HG02623 (cell line): ENCODE data around the gene DCP1A.
"Not testable (repeated sequence)": the region's sequence is repeated elsewhere in the genome, so short reads cannot be mapped to it uniquely, and the experiment has no call there.

Experiments
- ATAC-seq: cut with Tn5 transposase; IDR thresholded peaks from one replicate; pipeline ENCODE4 v1.9.1; 2021; ENCODE audit warnings: moderate library complexity; ENCODE audit not compliant: unreplicated experiment

Gene DCP1A

DNA sequence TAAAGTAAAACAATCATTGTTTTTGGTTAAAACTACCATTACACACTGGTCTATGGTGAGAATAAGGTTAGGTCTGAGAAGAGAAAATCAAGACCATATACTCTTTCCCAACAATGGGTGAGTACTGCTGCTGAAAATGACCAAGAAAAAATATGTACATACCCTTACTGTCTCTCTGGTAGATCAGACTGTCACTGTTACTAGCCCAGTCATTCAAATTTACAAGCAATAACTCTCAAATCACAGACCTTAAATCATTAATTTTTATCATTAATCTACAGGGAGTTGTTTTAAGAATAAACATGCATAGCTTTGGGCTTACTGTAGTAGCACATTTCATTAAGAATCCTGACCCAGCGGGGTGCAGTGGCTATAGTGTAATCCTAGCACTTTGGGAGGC, 17.4 kb downstream of the DCP1A start:
- no peak for ATAC-seq

DNA sequence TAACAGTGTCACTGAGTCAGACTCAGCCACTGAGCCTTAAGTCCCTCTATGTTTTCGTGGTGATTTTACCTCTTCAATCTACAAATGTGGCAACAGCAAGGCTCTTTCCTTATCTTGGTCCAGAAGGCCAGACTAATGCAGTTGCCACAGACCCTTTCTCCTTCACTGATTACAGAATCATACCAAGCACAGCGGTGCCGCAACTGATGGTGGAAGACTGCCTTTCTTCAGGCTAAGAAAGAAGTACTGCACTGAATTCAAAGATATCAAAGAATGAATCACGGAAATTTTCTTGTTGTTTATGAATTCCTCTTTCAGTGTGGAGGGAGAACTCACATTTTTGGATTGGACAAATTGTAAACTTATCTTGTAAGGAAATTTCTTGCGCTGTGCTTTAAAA, 18.6 kb downstream of the DCP1A start:
- ATAC-seq, result no peak

DNA sequence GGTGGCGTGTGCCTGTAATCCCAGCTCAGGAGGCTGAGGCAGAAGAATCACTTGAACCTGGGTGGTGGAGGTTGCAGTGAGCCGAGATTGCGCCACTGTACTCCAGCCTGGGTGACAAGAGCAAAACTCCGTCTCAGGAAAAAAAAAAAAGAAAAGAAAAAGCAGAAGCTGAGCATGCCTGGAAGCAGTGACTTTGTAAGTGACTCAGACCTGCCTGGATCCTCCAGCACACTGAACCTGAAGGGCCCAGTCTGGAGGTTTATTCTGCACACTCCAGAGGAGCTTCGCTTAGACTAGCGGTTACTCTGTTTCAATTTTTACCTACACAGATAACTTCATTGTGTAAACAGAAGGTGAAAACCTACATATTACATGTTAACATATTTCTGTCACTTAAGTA, 19.4 kb downstream of the DCP1A start:
- ATAC-seq, result not testable (repeated sequence)

DNA sequence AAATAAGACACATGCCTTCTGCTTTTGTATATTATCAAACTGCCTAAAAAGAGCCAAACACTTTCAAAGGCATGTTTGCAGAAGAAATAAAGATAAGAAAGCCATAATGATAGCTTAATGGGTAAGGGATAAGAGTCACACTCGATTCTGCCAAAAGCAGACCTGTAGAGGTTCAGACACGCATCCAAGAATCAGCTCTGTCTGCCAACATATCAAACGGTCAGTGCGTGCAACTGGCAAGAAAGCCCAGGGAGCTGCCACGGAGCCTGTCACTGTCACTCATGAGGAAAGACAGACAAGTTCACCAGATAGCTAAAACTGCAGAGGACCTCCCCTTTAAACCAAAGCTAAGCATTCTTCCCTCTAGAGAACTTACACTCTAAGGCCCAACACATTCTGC, 23.2 kb downstream of the DCP1A start:
- no peak for ATAC-seq

DNA sequence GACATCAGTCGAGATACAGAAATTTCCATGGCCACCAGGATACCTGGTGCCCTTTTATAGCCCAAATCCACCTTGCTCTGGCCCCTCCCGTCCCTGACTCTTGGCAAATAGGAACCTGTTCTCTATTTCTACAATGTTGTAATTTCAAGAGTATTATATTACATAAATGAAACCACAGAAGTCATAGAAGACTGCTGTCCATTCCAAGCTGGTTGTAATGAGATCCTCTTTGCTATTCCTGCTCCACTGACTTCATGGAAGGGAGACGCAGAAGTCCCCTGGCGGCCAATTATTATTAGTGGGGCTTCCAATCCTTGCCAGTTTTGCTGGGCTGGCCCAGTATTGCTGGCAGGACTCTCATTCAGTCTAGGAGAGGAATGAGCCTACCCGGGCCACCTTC, 26.6 kb downstream of the DCP1A start:
- no peak for ATAC-seq

DNA sequence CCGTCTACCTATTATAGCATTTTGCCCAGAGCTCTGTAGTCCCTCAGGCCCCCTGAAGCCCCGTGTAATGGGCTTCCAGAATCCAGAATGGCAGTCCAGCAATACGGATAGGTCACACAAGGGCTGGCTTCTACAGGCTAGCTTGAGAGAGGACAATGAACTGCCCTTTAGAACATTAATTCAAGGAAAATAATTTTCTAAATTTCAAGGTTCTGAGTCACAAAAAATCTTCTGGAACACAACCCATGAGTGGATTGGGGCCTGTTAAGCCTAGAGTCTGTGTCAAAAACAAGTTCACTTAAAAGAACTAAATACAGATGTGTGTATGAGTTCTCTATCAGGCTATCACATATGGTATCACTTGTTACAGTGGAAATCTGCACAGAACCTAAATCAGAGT, 28.8 kb downstream of the DCP1A start:
- no peak for ATAC-seq

DNA sequence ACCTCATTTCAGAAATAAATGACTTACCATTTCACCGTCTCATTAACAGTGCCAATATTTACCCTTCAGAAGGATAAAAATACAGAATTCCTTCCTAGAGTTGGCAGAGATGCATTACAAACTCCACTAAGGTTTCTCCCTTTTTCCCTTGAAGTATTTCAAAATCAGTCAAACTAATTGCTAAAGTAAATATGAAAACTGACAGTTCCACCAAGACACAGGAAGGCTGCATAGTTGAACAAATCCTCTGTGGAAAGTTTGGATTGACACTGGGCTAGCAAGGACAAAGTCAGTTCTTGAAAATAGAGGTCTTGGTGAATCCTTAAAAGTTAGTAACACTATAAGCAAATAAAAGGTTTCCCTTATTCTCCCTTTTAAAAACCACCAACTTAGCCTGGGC, 34.5 kb downstream of the DCP1A start:
- no peak for ATAC-seq

DNA sequence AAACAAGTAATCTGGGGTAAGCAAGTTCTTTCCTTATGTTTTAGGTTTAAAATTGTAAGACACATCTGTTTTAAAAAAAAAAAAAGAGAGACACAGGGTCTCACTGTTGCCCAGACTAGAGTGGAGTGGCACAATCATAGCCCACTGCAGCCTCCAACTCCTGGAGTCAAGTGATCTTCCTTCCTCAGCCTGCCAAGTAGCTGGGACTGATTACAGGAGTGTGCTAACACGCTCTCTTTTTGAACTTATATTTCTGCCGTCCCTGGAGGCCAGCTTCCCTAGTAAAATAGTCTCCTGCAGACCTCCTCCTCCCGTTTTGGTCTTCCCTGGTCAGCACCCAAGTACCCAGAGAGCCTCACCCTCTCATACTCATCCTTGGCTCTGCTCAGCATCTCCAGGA, 35.5 kb downstream of the DCP1A start:
- ATAC-seq, result no peak

DNA sequence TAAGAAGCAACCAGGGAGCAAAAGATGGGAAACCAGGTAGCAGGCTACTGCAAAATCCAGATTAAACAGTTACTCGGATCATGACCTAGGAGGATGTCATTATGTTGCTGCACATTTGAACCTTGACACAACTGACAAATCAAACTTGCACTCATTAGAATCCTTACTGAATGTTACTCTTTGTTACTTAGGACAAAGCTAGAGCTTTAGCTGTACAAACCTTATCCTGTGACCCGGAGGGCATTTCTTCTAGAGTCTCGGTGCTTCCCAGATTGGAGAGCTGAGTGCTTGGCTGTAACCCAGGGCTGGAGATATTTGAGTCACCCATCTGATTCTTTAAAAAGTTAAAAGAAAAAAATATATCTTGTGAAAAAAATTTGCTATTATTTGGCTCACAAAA, 43.4 kb downstream of the DCP1A start:
- ATAC-seq, result no peak

DNA sequence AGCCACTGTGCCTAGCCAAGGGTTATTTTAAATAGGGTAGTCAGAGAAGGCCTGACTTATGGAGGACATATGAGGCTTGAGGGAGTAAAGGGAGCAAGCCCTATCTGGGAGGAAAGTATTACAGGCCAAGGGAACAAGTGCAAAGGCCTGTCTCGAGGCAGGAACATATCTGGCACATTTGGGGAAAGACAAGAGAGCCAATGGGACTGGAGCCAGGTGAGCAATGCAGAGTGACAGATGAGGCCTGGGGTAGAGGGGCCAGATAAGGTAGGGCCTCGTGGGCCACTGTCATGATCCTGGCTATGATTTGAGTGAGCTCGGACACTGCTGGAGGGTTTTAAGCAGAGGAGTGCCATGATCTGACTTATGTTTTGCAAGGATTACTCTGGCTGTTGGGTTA, 43.8 kb downstream of the DCP1A start:
- no peak for ATAC-seq

DNA sequence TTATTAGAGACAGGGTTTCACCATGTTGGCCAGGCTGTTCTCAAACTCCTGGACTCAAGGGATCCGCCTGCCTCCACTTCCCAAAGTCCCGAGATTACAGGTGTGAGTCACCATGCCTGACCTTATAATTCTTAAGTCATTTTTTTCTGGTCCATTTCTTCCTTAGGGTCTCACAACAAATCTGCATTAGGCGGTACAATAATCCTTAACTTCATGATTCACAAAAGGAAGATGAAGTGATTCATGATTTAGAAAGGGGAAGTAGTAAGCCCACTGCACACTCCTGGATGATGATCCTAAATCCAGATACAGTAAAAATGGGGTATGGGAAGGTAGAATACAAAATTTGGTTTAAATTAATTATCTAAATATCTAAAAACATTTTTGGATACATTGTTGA, 46.5 kb downstream of the DCP1A start:
- no peak for ATAC-seq

DNA sequence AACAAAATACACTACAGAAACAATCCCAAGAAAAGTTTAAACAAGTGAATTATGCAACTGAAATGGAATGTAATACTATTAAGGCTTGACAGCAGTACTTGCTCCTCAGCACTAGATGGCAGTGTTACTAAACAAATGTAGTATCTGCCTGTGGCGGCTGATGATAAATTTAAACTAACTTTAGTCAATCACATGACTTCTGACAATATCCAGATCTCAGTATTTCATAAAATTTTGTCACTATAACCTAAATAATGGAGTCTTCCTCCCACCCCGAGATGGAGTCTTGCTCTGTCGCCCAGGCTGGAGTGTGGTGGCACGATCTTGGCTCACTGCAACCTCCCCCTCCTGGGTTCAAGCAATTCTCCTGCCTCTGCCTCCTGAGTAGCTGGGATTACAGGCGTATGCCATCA, 47.7 kb downstream of the DCP1A start:
- ATAC-seq, result not testable (repeated sequence)

DNA sequence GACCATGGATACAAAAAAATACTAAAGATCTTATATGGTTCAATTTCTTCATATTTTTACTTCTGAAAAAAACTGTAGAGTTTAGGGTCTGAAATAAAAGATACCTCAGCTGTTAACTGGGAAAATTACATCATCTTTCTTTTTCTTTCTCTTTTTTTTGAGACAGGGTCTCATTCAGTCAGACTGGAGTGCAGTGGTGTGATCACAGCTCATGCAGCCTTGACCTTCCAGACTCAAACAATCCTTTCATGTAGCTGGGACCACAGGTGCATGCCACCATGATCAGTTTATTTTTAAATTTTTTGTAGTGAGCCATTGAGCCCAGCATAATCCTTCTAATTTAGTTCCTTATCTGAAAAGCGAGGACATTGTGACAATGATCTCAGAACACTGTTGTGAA, 51.9 kb downstream of the DCP1A start:
- ATAC-seq, result no peak

DNA sequence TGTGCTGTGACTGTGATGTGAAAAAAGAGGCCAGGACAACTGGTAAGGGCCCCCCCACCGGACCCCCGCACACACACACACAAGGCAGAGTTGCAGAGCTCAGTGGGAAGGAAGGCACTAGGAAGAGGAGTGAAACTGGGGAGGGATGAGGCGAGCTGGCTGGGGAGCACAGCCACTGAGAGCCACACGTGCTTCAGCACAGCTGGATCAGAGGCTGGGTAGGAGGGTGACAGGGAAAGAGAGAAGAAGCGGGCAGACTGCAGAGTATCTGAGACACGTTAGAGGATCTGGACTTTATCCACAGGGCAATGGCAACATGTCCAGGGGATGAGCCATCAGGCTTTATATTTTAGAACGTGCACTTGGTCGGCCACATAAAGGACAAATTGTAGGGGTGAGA, 53.5 kb downstream of the DCP1A start:
- ATAC-seq, result no peak

DNA sequence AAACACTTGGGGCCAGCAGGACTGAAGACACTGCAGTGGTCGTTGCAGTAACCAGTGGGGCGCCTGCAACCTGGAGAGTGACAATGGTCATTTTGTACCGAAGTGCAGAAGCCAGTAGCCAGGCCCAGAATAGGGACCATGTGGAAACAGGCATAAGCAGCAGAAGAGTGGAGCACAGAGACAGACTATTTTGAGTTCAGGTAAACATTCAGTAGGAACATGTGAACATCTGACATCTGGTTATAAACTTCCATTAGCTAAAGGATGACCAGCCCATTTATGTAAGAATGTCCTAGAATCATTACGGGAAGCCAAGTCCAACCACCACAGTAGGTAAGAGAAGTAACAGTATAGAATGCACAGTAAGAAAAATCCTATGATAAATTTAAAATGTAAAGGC, 59.1 kb downstream of the DCP1A start:
- no peak for ATAC-seq

DNA sequence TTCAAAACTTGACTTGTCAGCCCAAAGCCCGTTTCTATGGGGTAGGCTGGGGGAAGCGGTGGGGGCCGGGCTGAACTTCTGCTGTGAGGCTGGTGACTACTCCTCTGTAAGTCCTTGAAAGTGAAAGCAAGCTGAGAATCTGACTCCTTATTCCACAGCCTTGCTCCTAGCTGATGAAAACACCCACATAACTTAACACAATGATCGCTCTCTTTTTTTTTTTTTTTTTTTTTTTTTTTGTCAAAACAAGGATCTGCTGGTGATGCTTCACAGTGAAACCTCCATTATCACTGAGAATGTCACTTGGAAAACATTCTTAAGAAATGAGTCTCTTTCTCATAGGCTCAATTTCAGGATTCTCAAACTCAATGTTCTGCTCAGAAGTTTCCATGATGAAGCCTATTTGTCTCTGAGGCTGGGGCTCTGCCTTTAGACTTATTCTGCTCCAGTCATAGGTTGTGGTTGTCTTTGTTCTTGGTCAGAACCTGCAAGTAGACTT, 60.2 kb downstream of the DCP1A start:
- no peak for ATAC-seq

DNA sequence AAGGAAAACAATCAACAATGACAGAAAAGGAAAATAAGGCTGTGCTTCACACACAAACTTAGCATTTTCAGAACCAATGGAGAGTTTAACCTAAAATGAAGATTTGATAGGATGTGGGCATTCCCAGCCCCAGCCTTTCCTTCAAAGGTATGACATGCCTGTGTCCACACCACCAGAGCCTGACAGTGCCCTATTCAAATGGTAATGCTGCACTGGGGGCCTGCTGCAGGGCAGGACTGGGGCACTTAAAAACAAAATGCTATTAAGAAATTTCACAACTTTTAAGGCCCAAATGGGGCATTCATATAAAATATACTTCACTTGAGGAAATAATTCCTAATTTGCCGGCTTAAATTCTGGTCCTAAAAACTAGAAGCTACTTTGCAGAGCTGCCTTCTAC, 60.6 kb downstream of the DCP1A start:
- no peak for ATAC-seq

DNA sequence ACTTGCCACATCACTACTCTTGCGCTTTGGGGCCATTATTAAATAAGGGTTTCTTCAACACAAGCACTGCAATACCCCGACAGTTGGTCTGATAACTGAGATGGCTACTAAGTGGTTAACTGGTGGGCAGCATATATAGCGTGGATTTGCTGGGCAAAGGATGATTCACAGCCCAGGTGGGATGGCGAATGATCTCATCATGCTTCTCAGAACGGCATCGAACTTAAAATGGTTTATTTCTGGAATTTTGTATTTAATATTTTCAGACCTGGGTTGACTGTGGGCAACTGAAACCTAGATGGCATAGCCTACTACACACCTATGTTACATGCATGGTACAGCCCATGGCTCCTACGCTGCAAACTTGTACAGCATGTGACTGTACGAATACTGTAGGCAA, 64.8 kb downstream of the DCP1A start:
- ATAC-seq, result no peak

DNA sequence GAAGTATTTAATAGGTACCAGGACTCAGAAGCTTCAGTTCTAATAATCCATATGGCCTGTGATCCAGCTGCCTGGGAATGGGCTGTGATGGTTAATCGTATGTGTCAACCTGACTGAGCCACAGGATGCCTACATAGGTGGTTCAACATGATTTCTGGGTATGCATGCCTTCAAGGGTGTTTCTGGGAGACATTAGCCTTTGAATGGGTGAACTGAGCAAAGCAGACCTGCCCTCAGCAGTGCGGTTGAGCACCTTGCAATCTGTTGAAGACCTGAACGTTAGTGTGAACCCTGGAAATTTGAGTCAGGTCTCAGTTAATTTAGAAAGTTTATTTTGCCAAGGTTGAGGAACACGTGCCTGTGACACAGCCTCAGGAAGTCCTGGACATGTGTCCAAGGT, 68.7 kb downstream of the DCP1A start:
- no peak for ATAC-seq

DNA sequence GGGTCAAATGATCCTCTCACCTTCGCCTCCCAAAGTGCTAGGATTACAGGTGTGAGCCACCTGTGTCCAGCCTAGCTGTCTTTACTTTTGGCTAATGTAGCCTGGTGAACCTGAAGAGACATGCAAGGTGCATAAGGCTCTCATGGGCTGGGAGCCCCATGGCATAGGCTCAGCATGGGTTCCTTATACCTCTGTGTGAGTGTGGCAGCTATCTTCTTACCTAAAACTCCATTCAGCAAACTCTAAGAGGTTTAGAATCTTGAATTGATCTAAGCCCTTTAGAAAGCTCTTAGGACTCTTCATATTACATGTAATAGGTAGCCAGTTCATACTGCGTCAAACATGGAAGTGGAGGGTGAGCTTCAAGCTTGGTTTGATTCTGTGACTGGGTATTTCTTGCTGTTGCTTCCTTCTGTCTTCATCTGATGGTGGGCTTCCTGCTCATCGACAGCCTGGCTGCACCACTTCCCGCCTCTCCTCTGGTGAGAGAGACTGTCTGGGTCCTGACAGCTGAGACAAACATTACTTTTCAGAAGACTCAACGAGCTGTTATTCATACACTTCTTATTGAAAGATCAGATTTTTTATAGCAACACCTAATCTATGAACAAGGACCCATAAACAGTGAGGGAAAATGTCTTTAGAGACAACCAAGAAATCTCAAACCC, 72.3 kb downstream of the DCP1A start:
- no peak for ATAC-seq

DNA sequence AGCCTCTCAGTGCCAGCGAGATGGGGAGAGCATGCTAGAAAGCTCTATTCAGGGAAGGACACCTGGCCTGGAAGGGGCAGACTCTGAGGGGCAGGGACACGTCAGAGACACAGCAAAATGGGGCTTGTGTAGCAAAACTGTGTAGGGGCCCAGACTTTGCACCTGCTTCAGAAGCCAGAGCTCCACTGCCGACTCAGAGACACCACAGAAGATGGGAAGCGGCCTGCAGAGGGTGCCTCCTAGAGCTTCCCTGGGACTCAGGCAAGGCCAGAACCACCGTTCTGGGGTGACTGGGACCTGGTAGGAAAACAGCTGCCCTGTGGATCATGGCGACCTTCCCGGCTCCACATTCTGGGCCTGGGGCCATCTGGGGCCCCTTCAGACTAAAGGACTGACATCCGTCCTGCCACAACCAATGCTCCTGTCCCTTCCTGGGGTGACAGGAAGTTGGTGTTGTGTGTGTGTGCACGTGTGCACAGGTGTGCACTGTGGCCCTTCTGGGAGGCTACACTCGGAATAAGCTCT, 74.1 kb downstream of the DCP1A start:
- ATAC-seq, result no peak

DNA sequence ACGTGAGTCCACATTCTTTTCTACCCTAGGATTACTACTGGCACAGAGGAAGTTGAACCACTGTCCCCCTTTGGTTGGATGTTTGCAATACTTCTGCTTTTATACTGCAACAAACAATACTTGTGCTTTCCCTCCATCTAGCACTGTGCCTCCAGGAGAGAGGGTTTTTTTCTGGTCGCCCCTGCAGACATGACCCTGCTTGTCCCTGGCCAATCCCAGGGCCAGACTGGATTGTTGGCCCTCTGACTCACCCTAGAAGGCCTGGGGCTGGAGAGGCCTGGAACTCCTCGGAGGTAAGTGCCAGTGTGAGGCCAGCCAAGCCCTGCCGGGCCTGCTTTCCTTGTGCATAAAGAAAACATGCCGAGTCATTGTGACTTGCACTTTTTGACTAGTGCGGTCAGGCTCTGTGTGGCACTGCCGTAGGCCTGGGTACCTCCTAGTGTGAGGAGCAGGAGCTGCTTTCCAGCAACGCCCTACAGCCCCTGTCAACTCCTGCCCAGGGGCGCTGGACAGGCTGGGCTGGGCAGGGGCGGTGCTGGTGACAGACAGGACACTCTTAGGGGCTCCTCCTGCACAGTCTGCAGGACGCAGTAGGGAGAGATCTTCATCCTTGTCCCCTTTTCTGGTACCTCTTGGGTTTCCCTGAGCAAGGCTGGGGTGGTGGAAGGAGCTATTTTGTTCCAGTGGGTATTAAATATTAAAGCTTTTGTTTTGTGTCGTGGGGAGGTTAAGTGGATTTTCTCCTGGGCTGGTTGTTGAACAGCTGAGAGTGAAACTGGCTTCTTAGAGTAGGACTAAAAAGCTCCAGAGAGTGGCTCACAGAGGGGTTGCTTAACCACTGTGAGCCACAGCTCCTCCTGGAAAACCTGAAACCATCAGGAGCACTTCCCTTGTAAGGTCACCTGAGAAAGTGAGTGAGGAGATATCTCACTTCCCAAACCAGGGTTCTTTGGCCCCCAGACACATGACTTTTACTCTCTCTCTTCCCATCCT, 77.2 kb downstream of the DCP1A start:
- ATAC-seq, result no peak
